ENCODE measurements around the gene PMM2. TPM values are rescaled to one million over a fixed set of nuclear protein-coding genes. Genes with fewer than 3 reads are reported as not detected.

PMM2 gene
- total RNA-seq, 4 donors from 2014 or later: 10.4 to 20.9 (median 16.6) TPM

GRCh38 chr16:8753416-8754054, 44.1 kb upstream of the PMM2 start:
- Histone ChIP-seq H3K4me1 (no peaks in the 10 kb centered on the region), H3K27ac (no peak overlapping the region), H3K4me3 (no peak overlapping the region), H3K36me3 (no peaks in the 10 kb centered on the region), H3K27me3 (no peaks in the 10 kb centered on the region), H3K9me3 (no peaks in the 10 kb centered on the region)
- in situ Hi-C loops (cut with MboI; ENCODE audit: low sequenced_read_pairs in 4 of 4) (no loop called here), intact Hi-C loops (cut with DNase I; ENCODE audit: low total_unique reads) (no loop called here)
- DNase-seq (no peak), ATAC-seq (no peak)
- TF ChIP-seq CTCF (IDR thresholded peaks at IDR 0.05 in 4 of 5, conservative IDR thresholded peaks at IDR 0.05 in 1 of 5) (no peak), POLR2A (IDR thresholded peaks at IDR 0.05) (no peak)

- no peak for ATAC-seq
- no peak for TF ChIP-seq CTCF (IDR thresholded peaks at IDR 0.05 in 4 of 5, conservative IDR thresholded peaks at IDR 0.05 in 1 of 5)
- TF ChIP-seq POLR2A (IDR thresholded peaks at IDR 0.05): no peak
Observed at GRCh38 chr16:8756755-8757154, 40.9 kb upstream of the PMM2 start.

GRCh38 chr16:8758022-8758421, 39.6 kb upstream of the PMM2 start:
- H3K27me3 ChIP-seq: no peaks in the 10 kb centered on the region
- in situ Hi-C loops (cut with MboI; ENCODE audit: low sequenced_read_pairs in 4 of 4): no loop called here

More at GRCh38 chr16:8756755-8757154, 40.9 kb upstream of the PMM2 start:
- no peaks in the 10 kb centered on the region for H3K4me1 ChIP-seq
- H3K36me3 ChIP-seq: no peaks in the 10 kb centered on the region
- H3K4me3 ChIP-seq: no peak overlapping the region
- H3K9me3 ChIP-seq: no peaks in the 10 kb centered on the region
- intact Hi-C loops (cut with DNase I; ENCODE audit: low total_unique reads): no loop called here
- DNase-seq: no peak
- in situ Hi-C loops (cut with MboI; ENCODE audit: low sequenced_read_pairs in 4 of 4): no loop called here
- no peaks in the 10 kb centered on the region for H3K27me3 ChIP-seq
- H3K27ac ChIP-seq: no peak overlapping the region

GRCh38 chr16:8760021-8760420, 37.6 kb upstream of the PMM2 start:
- DNase-seq (no peak), ATAC-seq (no peak)
- in situ Hi-C loops (cut with MboI; ENCODE audit: low sequenced_read_pairs in 4 of 4): no loop called here
- intact Hi-C loops (cut with DNase I; ENCODE audit: low total_unique reads): no loop called here
- H3K36me3 ChIP-seq: no peaks in the 10 kb centered on the region
- TF ChIP-seq POLR2A (IDR thresholded peaks at IDR 0.05) (no peak), CTCF (IDR thresholded peaks at IDR 0.05 in 4 of 5, conservative IDR thresholded peaks at IDR 0.05 in 1 of 5) (no peak)
- H3K4me3 ChIP-seq: no peak overlapping the region
- H3K27me3 ChIP-seq: no peaks in the 10 kb centered on the region
- H3K9me3 ChIP-seq: no peaks in the 10 kb centered on the region
- H3K27ac ChIP-seq: no peak overlapping the region
- H3K4me1 ChIP-seq: no peaks in the 10 kb centered on the region

More at GRCh38 chr16:8758022-8758421, 39.6 kb upstream of the PMM2 start:
- intact Hi-C loops (cut with DNase I; ENCODE audit: low total_unique reads): no loop called here
- TF ChIP-seq POLR2A (IDR thresholded peaks at IDR 0.05): no peak
- no peak for TF ChIP-seq CTCF (IDR thresholded peaks at IDR 0.05 in 4 of 5, conservative IDR thresholded peaks at IDR 0.05 in 1 of 5)
- Histone ChIP-seq H3K4me3 (no peak overlapping the region), H3K27ac (no peak overlapping the region), H3K4me1 (no peaks in the 10 kb centered on the region), H3K9me3 (no peaks in the 10 kb centered on the region), H3K36me3 (no peaks in the 10 kb centered on the region)
- no peak for ATAC-seq
- no peak for DNase-seq

GRCh38 chr16:8761078-8761477, 36.6 kb upstream of the PMM2 start:
- Histone ChIP-seq H3K27me3 (no peaks in the 10 kb centered on the region), H3K27ac (no peak overlapping the region), H3K4me1 (no peaks in the 10 kb centered on the region), H3K9me3 (no peaks in the 10 kb centered on the region), H3K36me3 (no peaks in the 10 kb centered on the region), H3K4me3 (no peak overlapping the region)
- ATAC-seq (no peak), DNase-seq (no peak)
- in situ Hi-C loops (cut with MboI; ENCODE audit: low sequenced_read_pairs in 4 of 4): no loop called here
- TF ChIP-seq POLR2A (IDR thresholded peaks at IDR 0.05): no peak
- TF ChIP-seq CTCF (IDR thresholded peaks at IDR 0.05 in 4 of 5, conservative IDR thresholded peaks at IDR 0.05 in 1 of 5): no peak
- intact Hi-C loops (cut with DNase I; ENCODE audit: low total_unique reads): no loop called here

Measured in gastrocnemius medialis (tissue), 4 donors.